EH (cell line): ENCODE results near the gene CCDC97.
"Not testable (repeated sequence)": the region's sequence is repeated elsewhere in the genome, so short reads cannot be mapped to it uniquely, and the experiment has no call there.

Experiments used
- DNase-seq: peaks from one replicate; pipeline ENCODE4 v3.0.0-alpha.2; 2015; ENCODE audit warnings: low read depth

CCDC97 gene

GRCh38 chr19:41310033-41310831, at the start of gene CCDC97:
Gene CCDC97 (plus strand): TSS chr19:41310172. CDS start chr19:41310311, 139 bp downstream.
- DNase-seq: peak; percentile 85

- DNase-seq: no peak
These were observed 48.3 kb upstream of the CCDC97 start for GRCh38 chr19:41261474-41262190.

GRCh38 chr19:41263042-41263849, 46.7 kb upstream of the CCDC97 start:
- DNase-seq: peak; percentile 62

GRCh38 chr19:41263850-41264580, 46.0 kb upstream of the CCDC97 start, which contains the start of gene HNRNPUL1:
Gene HNRNPUL1 (plus strand): TSS chr19:41264372. CDS start chr19:41264504, 132 bp downstream.
- DNase-seq: peak; percentile 100

- DNase-seq: peak; percentile 60
These were observed 45.2 kb upstream of the CCDC97 start for GRCh38 chr19:41264581-41265394.

- peak; percentile 39 for DNase-seq
These were observed 44.4 kb upstream of the CCDC97 start for GRCh38 chr19:41265395-41266153.

GRCh38 chr19:41269055-41269454, 40.9 kb upstream of the CCDC97 start:
- no peak for DNase-seq

GRCh38 chr19:41269571-41269970, 40.4 kb upstream of the CCDC97 start:
- no peak for DNase-seq

- DNase-seq: no peak
These were observed 36.9 kb upstream of the CCDC97 start for GRCh38 chr19:41273076-41273475.

- no peak for DNase-seq
These were observed 35.2 kb upstream of the CCDC97 start for GRCh38 chr19:41274802-41275201.

GRCh38 chr19:41276231-41276630, 33.7 kb upstream of the CCDC97 start:
- no peak for DNase-seq

GRCh38 chr19:41278478-41278877, 31.5 kb upstream of the CCDC97 start:
- DNase-seq: no peak

- no peak for DNase-seq
These were observed 21.1 kb upstream of the CCDC97 start for GRCh38 chr19:41288673-41289530.

- DNase-seq: not testable (repeated sequence)
These were observed 20.2 kb upstream of the CCDC97 start for GRCh38 chr19:41289814-41290213.

- DNase-seq: no peak
These were observed 15.6 kb upstream of the CCDC97 start for GRCh38 chr19:41294393-41294792.

GRCh38 chr19:41295499-41295898, 14.5 kb upstream of the CCDC97 start:
- no peak for DNase-seq

GRCh38 chr19:41296433-41296871, 13.5 kb upstream of the CCDC97 start:
- no peak for DNase-seq

- peak; percentile 11 for DNase-seq
These were observed 12.2 kb upstream of the CCDC97 start for GRCh38 chr19:41297628-41298347.
